Left kidney (tissue), 2 donors: ENCODE data around the gene ZNF345. TPM values are rescaled to one million over a fixed set of nuclear protein-coding genes. Genes with fewer than 3 reads are reported as not detected.
A peak's percentile ranks its signal among the peaks of the same experiment; 100 is the strongest.

Experiments used
- DNase-seq: peaks from one replicate; pipeline ENCODE4 v3.0.0-alpha.2; 2013
- polyA plus RNA-seq: library from polyadenylated mRNA; unstranded; fragments of 120-200 nt; gene quantifications from one replicate; pipeline ENCODE4 v1.2.1, GENCODE V29; 2013; ENCODE audit not compliant: insufficient read length

The ZNF345 gene
- polyA plus RNA-seq, 1 donor: 22.9 TPM

GRCh38 chr19:36915992-36916830 lies 65.5 kb downstream of the ZNF345 start, which contains the start of the genes ZNF568 and ZNF829:
Gene ZNF568, plus strand, starts transcription at chr19:36916332. Its CDS starts 6,439 bp downstream, at chr19:36922771.
Gene ZNF829, minus strand, starts transcription at chr19:36916291. Its CDS starts 1,124 bp downstream, at chr19:36915167.
- peak; percentile 87 for DNase-seq

GRCh38 chr19:36916991-36917390 lies 66.3 kb downstream of the ZNF345 start:
- DNase-seq: peak; percentile 15

GRCh38 chr19:36918090-36918489 lies 67.4 kb downstream of the ZNF345 start:
- DNase-seq: no peak

Other genes starting within 250 kb of the ZNF345 start
- 10.9 TPM for gene ZNF382, start 245.6 kb upstream of the ZNF345 start, polyA plus RNA-seq
- 18.1 TPM for gene ZNF461, start 184.0 kb upstream of the ZNF345 start, polyA plus RNA-seq
- 16.8 TPM for gene ZNF567, start 163.3 kb upstream of the ZNF345 start, polyA plus RNA-seq
- 5.7 TPM for gene ZNF850, start 78.1 kb upstream of the ZNF345 start, polyA plus RNA-seq
- 14.2 TPM for gene ZNF790, start 12.5 kb upstream of the ZNF345 start, polyA plus RNA-seq
- 9.7 TPM for gene ZNF829, start 65.4 kb downstream of the ZNF345 start, polyA plus RNA-seq
- gene ZNF568, start 65.5 kb downstream of the ZNF345 start, polyA plus RNA-seq: 28.0 TPM
- gene ZNF420, start 227.6 kb downstream of the ZNF345 start, polyA plus RNA-seq: 22.2 TPM